GM23248 (cell line): ENCODE results near the gene MAP3K6.

Source experiments
- EZH2 ChIP-seq: fragments of 200-600 bp; sonication (generic); IDR thresholded peaks from 2 replicates; pipeline ENCODE4 v1.6.1; 2018; ENCODE audit warnings: antibody characterized with exemption, mild to moderate bottlenecking; ENCODE audit not compliant: insufficient read depth, poor library complexity, severe bottlenecking
- EZH2phosphoT487 ChIP-seq: fragments of 200-600 bp; sonication (generic); IDR thresholded peaks from 2 replicates; pipeline ENCODE4 v1.6.1; 2018; ENCODE audit warnings: antibody characterized with exemption, moderate library complexity, mild to moderate bottlenecking, low read depth; ENCODE audit not compliant: insufficient read depth

GRCh38 chr1:27348861-27349783 lies 17.6 kb downstream of the MAP3K6 start:
- TF ChIP-seq EZH2 (no peak), EZH2phosphoT487 (no peak)
